OCI-LY1 (cell line): ENCODE measurements around the gene EIF4E1B.

ENCODE experiments used
- EZH2 ChIP-seq: fragments of 200-600 bp; sonication (generic), shearing (Covaris generic); IDR thresholded peaks from 2 replicates; pipeline ENCODE4 v1.8.0; 2017; ENCODE audit warnings: borderline replicate concordance, mixed run types, mild to moderate bottlenecking, antibody characterized with exemption, low read length, moderate library complexity, mixed read lengths
- TF ChIP-seq, protein P1 (sequence below): fragments of 200-600 bp; sonication (generic), shearing (Covaris generic); IDR thresholded peaks from 2 replicates; pipeline ENCODE4 v1.5.1; 2017; ENCODE audit warnings: mild to moderate bottlenecking, antibody characterized with exemption, low read length, moderate library complexity, mixed read lengths

DNA sequence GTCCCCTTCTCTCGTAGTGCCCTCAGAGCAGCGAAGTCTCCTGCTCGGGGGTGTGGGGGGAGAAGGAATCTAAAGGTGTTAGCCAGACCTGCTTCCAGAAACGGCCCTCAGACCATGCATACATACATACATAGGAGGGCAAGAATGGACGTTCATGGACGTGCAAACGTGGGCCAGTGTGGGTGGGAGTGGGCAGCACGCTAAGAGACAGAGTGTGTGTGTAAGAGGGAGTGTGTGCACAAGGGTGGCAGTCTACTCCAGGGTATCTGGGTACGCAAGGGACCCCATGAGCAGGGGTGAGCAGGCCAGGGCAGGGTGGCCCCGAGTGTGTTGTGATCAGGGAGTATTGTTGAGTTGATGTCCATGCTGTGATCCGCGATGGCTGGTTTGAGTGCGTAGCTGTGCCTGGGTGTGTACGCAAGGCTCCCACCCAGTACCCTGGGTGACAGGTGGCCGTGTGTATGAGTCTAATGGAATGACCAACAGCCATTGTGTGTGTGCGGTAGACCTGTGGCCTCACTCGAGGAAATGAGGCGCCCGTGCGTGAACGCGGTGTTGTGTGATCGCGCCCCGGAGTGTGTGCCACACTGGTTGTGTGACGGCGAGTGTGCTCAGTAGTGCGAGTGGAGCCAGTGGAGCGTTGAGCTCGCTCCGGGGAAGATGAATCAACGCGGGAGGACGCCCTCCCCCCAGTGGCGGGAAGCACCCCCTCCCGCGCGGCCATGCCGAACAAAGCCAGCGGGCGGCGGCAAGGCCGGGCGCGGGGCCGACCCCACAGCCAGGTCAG lies 21.3 kb upstream of the EIF4E1B start:
- TF ChIP-seq, protein P1, sequence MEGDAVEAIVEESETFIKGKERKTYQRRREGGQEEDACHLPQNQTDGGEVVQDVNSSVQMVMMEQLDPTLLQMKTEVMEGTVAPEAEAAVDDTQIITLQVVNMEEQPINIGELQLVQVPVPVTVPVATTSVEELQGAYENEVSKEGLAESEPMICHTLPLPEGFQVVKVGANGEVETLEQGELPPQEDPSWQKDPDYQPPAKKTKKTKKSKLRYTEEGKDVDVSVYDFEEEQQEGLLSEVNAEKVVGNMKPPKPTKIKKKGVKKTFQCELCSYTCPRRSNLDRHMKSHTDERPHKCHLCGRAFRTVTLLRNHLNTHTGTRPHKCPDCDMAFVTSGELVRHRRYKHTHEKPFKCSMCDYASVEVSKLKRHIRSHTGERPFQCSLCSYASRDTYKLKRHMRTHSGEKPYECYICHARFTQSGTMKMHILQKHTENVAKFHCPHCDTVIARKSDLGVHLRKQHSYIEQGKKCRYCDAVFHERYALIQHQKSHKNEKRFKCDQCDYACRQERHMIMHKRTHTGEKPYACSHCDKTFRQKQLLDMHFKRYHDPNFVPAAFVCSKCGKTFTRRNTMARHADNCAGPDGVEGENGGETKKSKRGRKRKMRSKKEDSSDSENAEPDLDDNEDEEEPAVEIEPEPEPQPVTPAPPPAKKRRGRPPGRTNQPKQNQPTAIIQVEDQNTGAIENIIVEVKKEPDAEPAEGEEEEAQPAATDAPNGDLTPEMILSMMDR: no peak
- TF ChIP-seq EZH2: no peak
